HK-2 (cell line): ENCODE data around the gene PHF2.

ENCODE experiments used
- DNase-seq: peaks from one replicate; pipeline ENCODE4 v3.0.0-alpha.2; 2018; ENCODE audit not compliant: unreplicated experiment

PHF2 gene

GRCh38 chr9:93587284-93587650, 10.9 kb downstream of the PHF2 start:
- DNase-seq: no peak

DNA sequence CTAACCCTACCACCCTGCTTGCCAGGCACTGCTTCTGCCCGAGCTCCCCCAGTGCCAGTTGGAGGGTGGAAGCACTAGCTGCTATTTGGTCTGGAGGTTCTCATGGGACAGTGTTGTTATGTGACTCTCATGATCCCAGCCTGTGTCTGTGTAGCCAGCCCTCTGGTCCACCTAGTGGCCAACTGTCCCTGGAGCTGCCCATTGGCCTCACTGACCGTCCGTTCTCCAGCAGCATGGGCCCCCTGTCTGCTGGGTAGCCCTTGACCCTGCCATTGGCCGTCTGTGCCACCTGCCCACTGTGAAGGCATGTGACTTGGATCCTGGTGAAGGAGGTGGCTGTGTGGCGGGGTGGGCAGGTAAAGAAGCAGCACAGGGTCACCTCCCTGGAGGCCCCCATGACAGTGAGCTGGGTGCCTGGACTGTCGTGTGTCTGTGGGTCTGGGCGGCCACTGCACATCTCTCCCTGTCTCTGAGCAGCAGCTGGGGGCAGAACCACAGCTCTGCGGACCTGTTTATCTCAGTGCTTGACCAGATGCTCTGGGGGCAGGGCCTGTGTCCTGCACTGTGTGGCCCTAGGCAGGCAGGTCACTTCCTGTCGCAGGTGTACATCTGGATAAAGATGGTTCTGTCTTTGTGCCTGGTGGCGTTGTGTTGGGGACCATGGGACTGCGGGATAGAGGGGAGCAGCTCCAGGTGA, 11.4 kb downstream of the PHF2 start:
- DNase-seq: no peak

DNA sequence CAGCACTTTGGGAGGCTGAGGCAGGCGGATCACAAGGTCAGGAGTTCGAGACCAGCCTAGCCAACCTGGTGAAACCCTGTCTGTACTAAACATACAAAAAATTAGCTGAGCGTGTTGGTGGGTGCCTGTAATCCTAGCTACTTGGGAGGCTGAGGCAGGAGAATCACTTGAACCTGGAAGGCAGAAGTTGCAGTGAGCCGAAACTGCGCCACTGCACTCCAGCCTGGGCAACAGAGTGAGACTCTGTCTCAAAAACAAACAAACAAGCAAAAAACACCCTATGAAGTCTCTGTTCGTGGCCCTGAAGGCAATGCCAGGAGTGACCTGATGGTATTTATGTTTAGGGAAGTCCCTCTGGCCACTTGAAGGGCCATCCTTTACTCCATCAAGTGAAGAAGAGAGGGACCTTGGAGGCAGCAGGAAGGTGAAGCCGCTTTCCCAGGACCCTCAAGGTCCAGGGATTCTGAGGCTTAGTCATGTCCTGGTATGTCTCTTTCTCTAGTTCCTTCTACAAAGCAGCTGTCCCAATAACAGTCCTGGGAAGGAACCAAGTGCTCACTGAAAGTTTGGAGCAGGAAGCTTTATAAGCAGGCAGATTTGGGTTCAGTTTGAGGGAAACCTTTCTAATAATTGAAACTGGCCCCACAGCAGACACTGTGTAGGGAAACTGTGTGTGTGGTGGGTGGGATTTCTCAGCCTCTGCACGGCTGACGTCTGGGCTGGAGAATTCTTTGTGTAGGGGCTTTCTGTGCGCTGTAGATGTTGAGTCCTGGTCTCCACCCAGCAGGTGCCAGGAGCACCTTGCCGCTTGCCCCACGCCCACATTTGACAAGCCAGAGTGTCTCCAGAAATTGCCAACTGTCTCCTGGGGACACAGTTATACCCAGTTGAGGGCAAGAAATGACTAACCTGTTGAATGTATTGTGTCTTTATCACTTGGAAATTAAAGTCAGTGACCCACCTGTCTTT, 12.5 kb downstream of the PHF2 start:
- DNase-seq: no peak

GRCh38 chr9:93589688-93590087, 13.3 kb downstream of the PHF2 start:
- DNase-seq: no peak

DNA sequence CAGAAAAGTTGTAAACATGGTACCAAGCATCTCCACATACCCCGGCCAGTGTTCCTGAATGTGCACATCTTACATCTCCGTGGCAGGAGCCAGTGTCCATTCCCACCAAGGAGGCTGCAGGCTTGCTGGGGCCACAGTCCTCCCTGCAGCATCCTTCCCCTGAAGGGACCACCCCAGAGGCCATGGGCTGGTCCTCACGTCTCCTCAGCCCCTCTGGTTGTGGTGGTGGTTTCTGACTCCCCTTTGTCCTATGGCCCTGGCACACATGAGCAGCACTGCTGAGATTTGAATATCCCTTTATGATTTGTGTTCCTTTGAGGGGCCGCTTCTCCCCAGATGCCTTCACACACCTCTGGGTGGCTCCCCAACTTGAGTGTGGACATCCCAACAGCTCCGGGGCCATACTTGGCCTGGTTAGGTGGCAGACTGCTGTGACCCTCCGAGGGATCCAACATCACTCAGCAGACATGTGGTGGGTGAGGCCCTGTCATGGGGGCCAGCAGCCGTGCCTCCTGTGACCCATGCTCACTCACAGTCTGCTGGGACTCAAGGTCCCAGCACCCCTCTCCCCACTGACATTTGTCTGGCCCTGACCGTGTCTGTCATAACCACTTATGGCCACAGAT, 14.3 kb downstream of the PHF2 start:
- no peak for DNase-seq

GRCh38 chr9:93591301-93592007, 15.1 kb downstream of the PHF2 start:
- DNase-seq: no peak

GRCh38 chr9:93592008-93592642, 15.7 kb downstream of the PHF2 start:
- DNase-seq: no peak

- no peak for DNase-seq
Observed at GRCh38 chr9:93592643-93593021, 16.2 kb downstream of the PHF2 start.

DNA sequence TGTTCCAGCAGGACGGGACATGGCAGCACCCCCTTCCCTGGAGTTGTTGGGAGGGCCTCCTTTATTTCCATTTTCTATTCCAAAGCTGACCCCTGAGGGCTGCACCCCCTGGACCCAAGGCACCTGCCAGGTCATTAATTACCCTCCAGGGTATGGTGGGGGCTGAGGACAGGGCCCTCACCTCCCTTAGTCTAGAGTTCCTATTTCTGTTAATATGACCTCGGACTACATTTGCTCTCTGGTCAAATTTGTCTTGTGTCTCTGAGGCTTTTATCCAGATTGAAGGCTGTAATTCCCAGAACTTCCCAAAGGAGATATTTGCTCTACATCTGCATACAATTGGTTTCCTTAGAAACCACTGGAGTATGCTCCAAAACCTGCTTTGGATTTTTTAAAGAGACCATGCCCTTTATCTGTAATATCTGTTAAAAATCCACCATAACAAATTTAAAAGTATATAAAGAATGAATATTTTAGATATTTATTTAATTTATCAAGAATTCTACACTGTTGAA, 16.8 kb downstream of the PHF2 start:
- no peak for DNase-seq

DNA sequence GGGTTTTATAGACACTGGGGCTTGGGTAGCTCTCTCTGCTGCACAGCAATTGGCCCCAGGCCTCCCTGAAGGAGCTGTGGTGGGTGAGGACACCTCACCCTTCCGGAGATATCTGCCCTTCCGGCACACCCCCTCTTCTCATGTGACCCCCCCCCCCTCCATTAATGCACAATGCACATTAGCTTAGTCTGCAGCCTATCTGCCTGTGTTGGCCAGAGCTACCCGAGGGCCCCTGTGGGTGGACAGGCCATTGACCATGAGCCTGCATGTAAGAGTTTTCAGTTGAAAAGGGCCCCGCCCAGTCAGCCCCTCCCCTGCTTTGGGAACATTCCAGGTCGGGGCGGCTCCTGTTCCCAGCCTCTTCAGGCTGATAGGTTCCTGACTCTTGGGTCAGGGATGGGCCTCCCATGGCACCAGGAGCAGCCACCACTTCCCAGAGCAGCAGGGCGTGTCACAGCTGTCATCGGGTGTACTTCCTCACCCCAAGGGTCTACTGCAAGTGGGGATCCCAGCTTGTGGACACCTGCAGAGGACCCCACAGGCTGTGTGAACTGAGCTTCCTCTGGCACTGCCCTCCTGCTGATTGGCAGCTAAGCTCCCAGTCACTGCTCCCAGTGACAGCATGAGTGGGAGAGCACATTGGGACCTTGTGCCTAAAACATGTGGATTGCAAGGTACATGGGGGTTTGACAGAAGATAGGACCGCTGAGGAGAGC, 17.8 kb downstream of the PHF2 start:
- DNase-seq: no peak

- no peak for DNase-seq
Observed at GRCh38 chr9:93595461-93595860, 19.1 kb downstream of the PHF2 start.

DNA sequence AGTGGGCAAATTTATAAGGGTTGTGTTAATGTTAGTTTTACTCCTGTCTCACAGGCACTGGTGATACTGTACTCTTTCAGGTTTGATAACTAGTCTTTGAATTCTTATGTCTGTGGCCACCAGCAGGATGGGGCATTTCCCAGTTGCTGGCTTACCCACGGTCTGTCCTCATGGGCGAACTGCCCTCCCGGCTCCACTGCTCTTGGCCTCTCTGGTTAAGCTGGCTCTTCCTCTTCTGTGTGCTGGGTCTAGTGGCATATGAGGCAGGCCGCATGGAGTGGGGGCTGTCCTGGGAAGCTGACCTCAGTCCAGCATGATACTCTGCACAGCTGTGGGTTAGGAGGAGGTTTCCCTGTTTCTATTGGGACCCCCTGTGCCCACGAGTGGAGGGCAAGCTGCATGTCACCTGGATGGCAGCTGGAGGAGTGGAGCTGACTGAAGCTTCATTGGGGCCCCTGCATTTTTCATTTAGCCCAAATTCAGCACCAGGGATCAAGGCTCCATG, 19.5 kb downstream of the PHF2 start:
- DNase-seq: no peak

DNA sequence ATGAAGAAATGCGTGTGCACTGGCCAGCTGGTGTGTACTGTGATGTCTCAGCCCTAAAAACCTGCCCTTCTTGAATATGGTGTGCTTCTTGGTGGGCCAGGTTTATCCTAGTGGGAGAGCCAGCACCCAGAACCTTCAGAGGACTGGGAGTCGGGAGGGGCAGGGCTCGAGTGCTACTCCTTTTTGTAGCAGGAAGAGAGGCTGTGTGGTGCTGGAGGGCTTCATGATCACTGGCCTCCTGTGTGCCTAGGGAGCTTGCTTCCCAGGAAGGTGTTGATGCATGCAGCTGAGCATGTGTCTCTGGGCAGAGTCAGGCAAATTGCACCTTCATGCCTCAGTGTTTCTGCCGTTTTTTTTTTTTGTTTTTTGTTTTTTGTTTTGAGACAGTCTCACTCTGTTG, 20.0 kb downstream of the PHF2 start:
- no peak for DNase-seq

GRCh38 chr9:93597142-93597706, 20.8 kb downstream of the PHF2 start:
- no peak for DNase-seq

DNA sequence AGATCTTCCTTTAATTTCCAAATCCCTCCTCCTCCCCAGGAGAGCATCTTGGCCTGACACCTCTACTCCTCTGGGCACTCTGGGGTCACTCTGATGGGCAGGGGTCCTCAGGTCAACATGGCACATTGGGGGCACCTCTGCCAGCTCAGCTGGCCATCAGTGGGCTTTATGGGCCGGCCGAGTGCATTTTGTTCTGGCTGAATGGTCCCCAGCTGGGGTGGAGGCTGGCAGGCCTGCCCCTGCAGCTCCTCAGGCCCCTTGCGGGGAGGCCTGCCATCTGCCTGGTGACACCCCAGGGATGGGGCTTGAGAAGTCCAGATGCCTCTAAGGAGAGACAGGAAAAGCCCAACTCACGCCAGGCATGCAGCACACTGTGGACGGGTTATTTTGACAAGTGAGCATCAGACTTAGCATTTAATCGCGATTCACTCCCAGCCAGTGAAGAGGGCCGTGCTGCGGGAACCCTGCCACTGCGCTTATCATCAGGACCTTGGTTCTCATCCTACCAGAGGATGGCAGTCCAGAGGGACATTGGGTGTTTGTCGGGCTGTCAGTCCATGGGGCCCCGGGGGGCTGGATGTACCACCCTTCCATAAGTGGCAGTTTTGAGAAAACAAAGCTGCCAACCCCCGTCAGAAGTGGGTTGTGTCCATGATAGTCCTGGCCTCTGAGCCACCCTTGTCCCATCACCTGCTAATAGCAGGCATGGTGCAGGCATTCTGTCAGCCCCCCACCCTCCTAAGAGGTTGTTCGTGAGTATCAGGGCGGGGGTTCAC, 21.7 kb downstream of the PHF2 start:
- no peak for DNase-seq

DNA sequence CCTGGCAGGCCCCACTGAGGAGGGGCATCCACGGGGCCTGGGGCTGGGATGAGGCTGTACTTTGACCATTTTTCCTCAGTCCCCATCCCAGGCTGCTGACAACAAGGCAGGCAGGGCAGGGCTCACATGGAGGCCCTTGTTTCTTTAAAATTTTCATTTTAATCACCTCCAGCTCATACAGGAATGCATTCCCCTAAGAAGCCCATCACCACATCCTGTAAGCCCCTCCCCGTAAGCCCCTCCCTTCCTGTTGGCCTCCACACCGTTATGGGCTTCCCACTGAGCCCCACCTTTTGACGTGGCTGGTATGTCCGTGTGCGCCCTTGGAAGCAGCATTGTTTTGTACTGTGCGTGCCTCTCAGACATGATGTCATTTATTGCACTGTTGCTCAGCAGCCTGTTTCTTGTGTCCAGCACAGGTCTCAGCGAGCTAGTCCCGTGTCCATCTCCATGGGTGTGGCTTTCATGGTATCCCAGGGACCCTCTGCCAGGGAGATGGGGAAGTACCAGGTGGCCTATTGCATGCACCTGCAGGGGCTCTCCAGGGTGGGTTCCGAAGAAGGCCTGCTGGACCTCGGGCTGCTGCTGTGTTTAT, 22.4 kb downstream of the PHF2 start:
- no peak for DNase-seq

DNA sequence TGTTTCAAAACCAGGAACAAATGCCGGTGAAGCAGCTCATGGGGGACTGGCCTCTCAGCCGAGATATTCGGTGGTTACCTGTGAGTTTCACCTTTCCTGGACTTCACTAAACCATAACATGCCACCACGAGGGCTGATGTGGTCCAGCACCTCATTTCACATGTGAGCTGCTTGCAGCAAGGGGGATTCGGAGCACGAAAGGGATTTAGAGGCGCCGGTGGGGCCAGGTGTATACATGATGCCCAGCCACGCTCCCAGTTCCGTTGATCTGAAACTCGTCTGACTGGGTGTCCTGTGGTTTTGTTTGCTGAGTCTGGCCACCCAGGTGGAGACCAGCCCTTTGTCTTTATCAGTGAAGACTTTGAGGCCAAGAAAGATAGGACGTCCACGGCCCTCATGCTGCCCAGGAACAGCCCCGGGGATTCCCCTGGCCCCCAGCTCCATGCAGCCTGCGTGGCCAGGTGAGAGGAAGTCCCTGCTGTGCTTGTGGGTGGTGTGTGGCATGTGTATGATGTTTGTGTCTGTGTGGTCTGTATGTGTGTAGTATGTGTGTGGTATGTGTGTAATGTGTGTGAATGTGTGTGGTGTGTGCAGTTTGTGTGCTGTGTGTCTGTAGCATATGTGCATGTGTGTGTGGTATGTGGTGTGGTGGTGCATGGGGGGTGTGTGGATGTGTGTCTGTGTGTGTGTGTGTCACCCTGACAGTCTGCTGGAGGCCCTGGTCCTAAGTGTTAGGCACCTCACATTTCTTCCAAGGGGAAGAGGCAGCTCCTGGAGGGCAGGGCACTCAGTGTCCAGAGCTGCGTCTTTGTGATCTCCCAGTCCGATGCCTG, 23.4 kb downstream of the PHF2 start:
- DNase-seq: no peak

GRCh38 chr9:93600504-93600903, 24.1 kb downstream of the PHF2 start:
- no peak for DNase-seq
